Ascending aorta (tissue), 2 donors: Measurements from ENCODE around the gene CBFA2T2. TPM values are rescaled to one million over a fixed set of nuclear protein-coding genes. Genes with fewer than 3 reads are reported as not detected.
"Not testable (repeated sequence)": the region's sequence is repeated elsewhere in the genome, so short reads cannot be mapped to it uniquely, and the experiment has no call there.

Source experiments
- DNase-seq, 2 donors: peaks; one replicate each; pipeline ENCODE4 v3.0.0-alpha.2; 2019; ENCODE audit warnings: low spot score in 2 of 2
- H3K27ac ChIP-seq, 2 donors: fragments of 200-600 bp; sonication (generic); one replicate each; pipeline ENCODE4 v1.5.1; 2016 to 2017; ENCODE audit warnings: mild to moderate bottlenecking in 1 of 2
- H3K27me3 ChIP-seq: fragments of 200-600 bp; sonication (generic); one replicate; pipeline ENCODE4 v1.5.1; 2017
- H3K36me3 ChIP-seq, 2 donors: fragments of 200-600 bp; sonication (generic); one replicate each; pipeline ENCODE4 v1.5.1; 2016
- H3K4me1 ChIP-seq, 2 donors: fragments of 200-600 bp; sonication (generic); one replicate each; pipeline ENCODE4 v1.5.1; 2016 to 2017; ENCODE audit warnings: mild to moderate bottlenecking in 1 of 2
- H3K4me3 ChIP-seq, 2 donors: fragments of 200-600 bp; sonication (generic); one replicate each; pipeline ENCODE4 v1.5.1; 2016 to 2017; ENCODE audit warnings: mild to moderate bottlenecking in 1 of 2
- H3K9me3 ChIP-seq, 2 donors: fragments of 200-600 bp; sonication (generic); one replicate each; pipeline ENCODE4 v1.5.1; 2016
- CTCF ChIP-seq, 3 experiments: fragments of 200-600 bp in 2 of 3; fragments of 450-650 bp in 1 of 3; sonication (generic) in 2 of 3; IDR thresholded peaks; one replicate each; pipeline ENCODE4 v1.5.1; 2016 to 2019; ENCODE audit warnings: antibody characterized with exemption in 3 of 3, mild to moderate bottlenecking in 1 of 3, moderate library complexity in 1 of 3
- intact Hi-C: fragments of 100-400 bp; cut with DNase I; formaldehyde crosslinking; loops from one replicate; pipeline ENCODE4 v1.15.1; 2023
- total RNA-seq: library from RNA; depleted of rRNA; stranded (reverse); fragments of >200 nt; gene quantifications from one replicate; pipeline ENCODE4 v1.1.0, GENCODE V29; 2016

The CBFA2T2 gene
- total RNA-seq, 1 donor from 2014 or later: 22.4 TPM

- intact Hi-C loops: no loop called here
- Histone ChIP-seq H3K27me3 (no peaks in the 10 kb centered on the region), H3K4me3 (no peak overlapping the region), H3K36me3 (no peaks in the 10 kb centered on the region), H3K4me1 (peaks cover 5 to 20% of the 10 kb centered on the region in 2 donors), H3K9me3 (no peaks in the 10 kb centered on the region), H3K27ac (peak overlapping the region; percentile 28 to 47)
- DNase-seq: no peak
- no peak for TF ChIP-seq CTCF (IDR thresholded peaks at IDR 0.05)
These were observed 79.2 kb downstream of the CBFA2T2 start for GRCh38 chr20:33568868-33569801.

- H3K27ac ChIP-seq: peak overlapping the region; percentile 28 to 47
- H3K4me1 ChIP-seq: peaks cover 5 to 20% of the 10 kb centered on the region in 2 donors
- H3K9me3 ChIP-seq: no peaks in the 10 kb centered on the region
- H3K4me3 ChIP-seq: no peak overlapping the region
- intact Hi-C loops: no loop called here
- no peaks in the 10 kb centered on the region for H3K27me3 ChIP-seq
- no peaks in the 10 kb centered on the region for H3K36me3 ChIP-seq
- no peak for TF ChIP-seq CTCF (IDR thresholded peaks at IDR 0.05)
- DNase-seq: no peak
These were observed 80.0 kb downstream of the CBFA2T2 start for GRCh38 chr20:33569802-33570391.

- intact Hi-C loops: no loop called here
- H3K4me1 ChIP-seq: peaks cover 5 to 20% of the 10 kb centered on the region in 2 donors
- H3K27ac ChIP-seq: peak overlapping the region in 1 of 2 donors; percentile 47
- no peak for DNase-seq
- TF ChIP-seq CTCF (IDR thresholded peaks at IDR 0.05): no peak
- no peaks in the 10 kb centered on the region for H3K36me3 ChIP-seq
- no peaks in the 10 kb centered on the region for H3K9me3 ChIP-seq
- H3K27me3 ChIP-seq: no peaks in the 10 kb centered on the region
- no peak overlapping the region for H3K4me3 ChIP-seq
These were observed 80.8 kb downstream of the CBFA2T2 start for GRCh38 chr20:33570743-33571142.

- peaks cover 5 to 18% of the 10 kb centered on the region in 2 donors for H3K4me1 ChIP-seq
- H3K9me3 ChIP-seq, H3K4me3 ChIP-seq, intact Hi-C loops, H3K27ac ChIP-seq, DNase-seq, H3K27me3 ChIP-seq, H3K36me3 ChIP-seq: not testable (repeated sequence)
These were observed 83.4 kb downstream of the CBFA2T2 start for GRCh38 chr20:33573268-33573667.

GRCh38 chr20:33575282-33575681 is 85.4 kb downstream of the CBFA2T2 start:
- H3K9me3 ChIP-seq: no peaks in the 10 kb centered on the region
- TF ChIP-seq CTCF (IDR thresholded peaks at IDR 0.05): no peak
- no peak overlapping the region for H3K4me3 ChIP-seq
- no peak overlapping the region for H3K27ac ChIP-seq
- no peaks in the 10 kb centered on the region for H3K36me3 ChIP-seq
- DNase-seq: no peak
- no peaks in the 10 kb centered on the region for H3K27me3 ChIP-seq
- H3K4me1 ChIP-seq: peaks cover under 1 to 2% of the 10 kb centered on the region in 2 donors
- intact Hi-C loops: no loop called here
